ENCODE data around the gene EPHB1. TPM values are rescaled to one million over a fixed set of nuclear protein-coding genes. Genes with fewer than 3 reads are reported as not detected.

Gene EPHB1
- polyA plus RNA-seq, 1 of the 3 experiments (the other 2 are of a cell fraction) = 1.2 TPM

GRCh38 chr3:134794323-134794722, 737 bp upstream of the EPHB1 start:
- H3K27me3 ChIP-seq (ENCODE audit: insufficient read depth) = no peaks in the 10 kb centered on the region; the same call in 1 of the 2 replicates

More at GRCh38 chr3:134794323-134794722, 737 bp upstream of the EPHB1 start:
- Histone ChIP-seq H3K9me2 (no peaks in the 10 kb centered on the region), H3K36me3 (replicated peaks in 1 of 2; ENCODE audit: control insufficient read depth in 1 of 2, insufficient read depth in 2 of 2, low read length in 1 of 2) (no peaks in the 10 kb centered on the region), H3K79me2 (ENCODE audit: insufficient read depth) (0 out of 2 replicates have a peak, but pooled peaks cover 10% of the 10 kb centered on the region), H3K4me2 (no peak overlapping the region), H3K9ac (no peak overlapping the region), H3K9me3 (no peaks in the 10 kb centered on the region), H3K27ac (ENCODE audit: low read depth in 2 of 2, low read length in 1 of 2) (no peak overlapping the region), H3K4me3 (ENCODE audit: low read depth in 2 of 2, low read length in 1 of 2) (no peak overlapping the region), H3K4me1 (ENCODE audit: control insufficient read depth in 1 of 2, insufficient read depth in 2 of 2, low read depth in 1 of 2, low read length in 1 of 2) (peaks cover 0 to 8% of the 10 kb centered on the region in 2 experiments; a peak in 1 of 4 replicates), H4K20me1 (ENCODE audit: insufficient read depth) (peaks cover 2% of the 10 kb centered on the region), H2AFZ (ENCODE audit: low read depth) (peak overlapping the region; percentile 81; the same call in 1 of the 2 replicates), H3F3A (replicated peaks; ENCODE audit: insufficient read depth) (no peaks in the 10 kb centered on the region)
- no peak for DNase-seq
- WGBS (ENCODE audit: low lambda C conversion rate) = 63% methylated on average over 7 of the region's 9 CpGs
- ChIA-PET POLR2A (interaction anchor here (0.5 to 0.6 kb wide), 2 partner anchors 94 to 445 kb away, joined by 3 read pairs; no protein-coding TSS in a partner anchor), CTCF (interaction anchor here (0.5 to 8.1 kb wide), 77 partner anchors 8 to 1250 kb away, joined by 3 to 103 read pairs (median 4); partner anchors contain the start of gene KY)
- no peak for TF ChIP-seq TAF1 (IDR thresholded peaks at IDR 0.05; ENCODE audit: borderline replicate concordance, low read depth, low read length)
- no peak for TF ChIP-seq EZH2phosphoT487 (IDR thresholded peaks at IDR 0.05; ENCODE audit: borderline replicate concordance, low read depth)
- TF ChIP-seq RCOR1 (IDR thresholded peaks at IDR 0.05; ENCODE audit: low read length) = no peak
- TF ChIP-seq FOXM1 (IDR thresholded peaks at IDR 0.05; ENCODE audit: low read depth) = no peak
- TF ChIP-seq, protein P1, sequence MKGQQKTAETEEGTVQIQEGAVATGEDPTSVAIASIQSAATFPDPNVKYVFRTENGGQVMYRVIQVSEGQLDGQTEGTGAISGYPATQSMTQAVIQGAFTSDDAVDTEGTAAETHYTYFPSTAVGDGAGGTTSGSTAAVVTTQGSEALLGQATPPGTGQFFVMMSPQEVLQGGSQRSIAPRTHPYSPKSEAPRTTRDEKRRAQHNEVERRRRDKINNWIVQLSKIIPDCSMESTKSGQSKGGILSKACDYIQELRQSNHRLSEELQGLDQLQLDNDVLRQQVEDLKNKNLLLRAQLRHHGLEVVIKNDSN (IDR thresholded peaks at IDR 0.05; ENCODE audit: borderline replicate concordance, low read depth) = no peak
- TF ChIP-seq TEAD4 (IDR thresholded peaks at IDR 0.05; ENCODE audit: borderline replicate concordance, insufficient read depth) = no peak
- no peak for TF ChIP-seq RFX5 (IDR thresholded peaks at IDR 0.05; ENCODE audit: low read length)
- TF ChIP-seq JUND (IDR thresholded peaks at IDR 0.05) = no peak
- TF ChIP-seq, protein P2, sequence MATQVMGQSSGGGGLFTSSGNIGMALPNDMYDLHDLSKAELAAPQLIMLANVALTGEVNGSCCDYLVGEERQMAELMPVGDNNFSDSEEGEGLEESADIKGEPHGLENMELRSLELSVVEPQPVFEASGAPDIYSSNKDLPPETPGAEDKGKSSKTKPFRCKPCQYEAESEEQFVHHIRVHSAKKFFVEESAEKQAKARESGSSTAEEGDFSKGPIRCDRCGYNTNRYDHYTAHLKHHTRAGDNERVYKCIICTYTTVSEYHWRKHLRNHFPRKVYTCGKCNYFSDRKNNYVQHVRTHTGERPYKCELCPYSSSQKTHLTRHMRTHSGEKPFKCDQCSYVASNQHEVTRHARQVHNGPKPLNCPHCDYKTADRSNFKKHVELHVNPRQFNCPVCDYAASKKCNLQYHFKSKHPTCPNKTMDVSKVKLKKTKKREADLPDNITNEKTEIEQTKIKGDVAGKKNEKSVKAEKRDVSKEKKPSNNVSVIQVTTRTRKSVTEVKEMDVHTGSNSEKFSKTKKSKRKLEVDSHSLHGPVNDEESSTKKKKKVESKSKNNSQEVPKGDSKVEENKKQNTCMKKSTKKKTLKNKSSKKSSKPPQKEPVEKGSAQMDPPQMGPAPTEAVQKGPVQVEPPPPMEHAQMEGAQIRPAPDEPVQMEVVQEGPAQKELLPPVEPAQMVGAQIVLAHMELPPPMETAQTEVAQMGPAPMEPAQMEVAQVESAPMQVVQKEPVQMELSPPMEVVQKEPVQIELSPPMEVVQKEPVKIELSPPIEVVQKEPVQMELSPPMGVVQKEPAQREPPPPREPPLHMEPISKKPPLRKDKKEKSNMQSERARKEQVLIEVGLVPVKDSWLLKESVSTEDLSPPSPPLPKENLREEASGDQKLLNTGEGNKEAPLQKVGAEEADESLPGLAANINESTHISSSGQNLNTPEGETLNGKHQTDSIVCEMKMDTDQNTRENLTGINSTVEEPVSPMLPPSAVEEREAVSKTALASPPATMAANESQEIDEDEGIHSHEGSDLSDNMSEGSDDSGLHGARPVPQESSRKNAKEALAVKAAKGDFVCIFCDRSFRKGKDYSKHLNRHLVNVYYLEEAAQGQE (IDR thresholded peaks at IDR 0.05; ENCODE audit: low read depth, low read length) = no peak
- no peak for TF ChIP-seq POLR2AphosphoS5 (IDR thresholded peaks at IDR 0.05; ENCODE audit: low read depth, low read length)
- no peak for TF ChIP-seq NRF1 (IDR thresholded peaks at IDR 0.05; ENCODE audit: low read depth, low read length)
- no peak for TF ChIP-seq YY1 (IDR thresholded peaks at IDR 0.05; ENCODE audit: low read depth)
- TF ChIP-seq, protein P3, sequence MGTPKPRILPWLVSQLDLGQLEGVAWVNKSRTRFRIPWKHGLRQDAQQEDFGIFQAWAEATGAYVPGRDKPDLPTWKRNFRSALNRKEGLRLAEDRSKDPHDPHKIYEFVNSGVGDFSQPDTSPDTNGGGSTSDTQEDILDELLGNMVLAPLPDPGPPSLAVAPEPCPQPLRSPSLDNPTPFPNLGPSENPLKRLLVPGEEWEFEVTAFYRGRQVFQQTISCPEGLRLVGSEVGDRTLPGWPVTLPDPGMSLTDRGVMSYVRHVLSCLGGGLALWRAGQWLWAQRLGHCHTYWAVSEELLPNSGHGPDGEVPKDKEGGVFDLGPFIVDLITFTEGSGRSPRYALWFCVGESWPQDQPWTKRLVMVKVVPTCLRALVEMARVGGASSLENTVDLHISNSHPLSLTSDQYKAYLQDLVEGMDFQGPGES (IDR thresholded peaks at IDR 0.05; ENCODE audit: low read depth, low read length) = no peak
- TF ChIP-seq CHD2 (IDR thresholded peaks at IDR 0.05; ENCODE audit: low read length, partially characterized antibody) = no peak
- TF ChIP-seq MEF2A (IDR thresholded peaks at IDR 0.05; ENCODE audit: borderline replicate concordance, low read depth) = no peak
- TF ChIP-seq ELF1 (IDR thresholded peaks at IDR 0.05) = no peak
- no peak for TF ChIP-seq SMC3 (IDR thresholded peaks at IDR 0.05; ENCODE audit: low read depth, low read length)
- TF ChIP-seq GABPA (IDR thresholded peaks at IDR 0.05; ENCODE audit: low read depth) = no peak
- no peak for TF ChIP-seq TCF12 (IDR thresholded peaks at IDR 0.05)
